HepG2 (cell line): Measurements from ENCODE around the gene MRPL14. TPM values are rescaled to one million over a fixed set of nuclear protein-coding genes. Genes with fewer than 3 reads are reported as not detected.

Experiments used
- ARID5B ChIP-seq: IDR thresholded peaks from 2 replicates; pipeline ENCODE4 v1.4.0; 2020; ENCODE audit warnings: mild to moderate bottlenecking, missing genetic modification reagents
- CREB1 ChIP-seq, 2 experiments: fragments of 450-650 bp in 1 of 2; IDR thresholded peaks; 2 replicates each; pipeline ENCODE4 v1.6.1; 2016 to 2017; ENCODE audit warnings: control low read depth in 1 of 2, mild to moderate bottlenecking in 1 of 2, missing compliant biosample characterization in 1 of 2, missing genetic modification characterization in 1 of 2
- E2F1 ChIP-seq: sonication (generic); formaldehyde crosslinking; IDR thresholded peaks from 2 replicates; pipeline ENCODE4 v1.5.0; 2020; ENCODE audit warnings: missing genetic modification reagents
- ELF1 ChIP-seq: sonication (generic); formaldehyde crosslinking; IDR thresholded peaks from 2 replicates; pipeline ENCODE4 v1.4.0; 2020; ENCODE audit warnings: missing genetic modification reagents
- FOXO1 ChIP-seq: sonication (generic); formaldehyde crosslinking; IDR thresholded peaks from 2 replicates; pipeline ENCODE4 v1.4.0; 2020; ENCODE audit warnings: missing genetic modification reagents
- HOXA7 ChIP-seq: sonication (generic); formaldehyde crosslinking; IDR thresholded peaks from 2 replicates; pipeline ENCODE4 v1.8.1; 2022; ENCODE audit warnings: mild to moderate bottlenecking, missing genetic modification reagents, moderate library complexity
- KLF12 ChIP-seq: sonication (generic); formaldehyde crosslinking; IDR thresholded peaks from 2 replicates; pipeline ENCODE4 v1.4.0; 2020; ENCODE audit warnings: missing genetic modification reagents, borderline replicate concordance
- KLF15 ChIP-seq: sonication (generic); formaldehyde crosslinking; IDR thresholded peaks from 2 replicates; pipeline ENCODE4 v1.8.1; 2023; ENCODE audit warnings: borderline replicate concordance, mild to moderate bottlenecking, inconsistent platforms, missing genetic modification reagents, mixed read lengths
- MAFG ChIP-seq: sonication (generic); formaldehyde crosslinking; IDR thresholded peaks from 2 replicates; pipeline ENCODE4 v1.5.1; 2020; ENCODE audit warnings: mild to moderate bottlenecking, missing genetic modification reagents
- NCOA5 ChIP-seq: sonication (generic); formaldehyde crosslinking; IDR thresholded peaks from 2 replicates; pipeline ENCODE4 v1.4.0; 2020; ENCODE audit warnings: missing genetic modification reagents
- SRY ChIP-seq: sonication (generic); formaldehyde crosslinking; IDR thresholded peaks from 2 replicates; pipeline ENCODE4 v1.8.0; 2022; ENCODE audit warnings: mild to moderate bottlenecking, missing genetic modification reagents
- ZMAT3 ChIP-seq: sonication (generic); formaldehyde crosslinking; conservative IDR thresholded peaks from 2 replicates; pipeline ENCODE4 v1.7.0; 2021; ENCODE audit warnings: missing genetic modification reagents
- ZNF274 ChIP-seq: sonication (generic); formaldehyde crosslinking; IDR thresholded peaks from 2 replicates; pipeline ENCODE4 v1.5.1; 2020; ENCODE audit warnings: mild to moderate bottlenecking, missing genetic modification reagents
- ZNF407 ChIP-seq: sonication (generic); formaldehyde crosslinking; IDR thresholded peaks from one replicate; pipeline ENCODE4 v1.5.1; 2020; ENCODE audit warnings: mild to moderate bottlenecking, missing genetic modification reagents; ENCODE audit errors: not compliant biosample characterization
- ZNF451 ChIP-seq: sonication (generic); formaldehyde crosslinking; IDR thresholded peaks from 2 replicates; pipeline ENCODE4 v1.5.0; 2020; ENCODE audit warnings: mild to moderate bottlenecking, missing genetic modification reagents
- ZNF510 ChIP-seq: sonication (generic); formaldehyde crosslinking; IDR thresholded peaks from 2 replicates; pipeline ENCODE4 v1.4.0; 2020; ENCODE audit warnings: low read depth, mild to moderate bottlenecking, missing genetic modification reagents
- polyA plus RNA-seq, 8 experiments: library from polyadenylated mRNA; depleted of rRNA in 3 of 8; stranded (reverse) in 7 of 8; unstranded in 1 of 8; fragments of >200 nt; fragmentation: Illumina TruSeq in 4 of 8; extraction: Trizol in 4 of 8; gene quantifications; 2 replicates each; pipeline versions ENCODE4 v1.2.1 to v1.2.3, GENCODE V29; 2011 to 2016; ENCODE audit warnings: low read depth in 4 of 8, missing spikeins in 1 of 8, mixed read lengths in 1 of 8; ENCODE audit not compliant: insufficient read depth in 1 of 8
- total RNA-seq, 5 experiments: library from RNA; depleted of rRNA; stranded (reverse); fragments of >200 nt; fragmentation: Illumina TruSeq; extraction: Trizol; gene quantifications; 2 replicates each; pipeline ENCODE4 v1.2.3, GENCODE V29; 2016; ENCODE audit warnings: low read depth in 1 of 5

MRPL14 gene
- total and polyA plus RNA-seq, 2 of the 13 experiments (the other 11 are each of a cell fraction or from before 2014, with no cell fraction given) = 157 to 178 TPM

- peak; percentile 38 for TF ChIP-seq ZNF407
- TF ChIP-seq NCOA5 (CRISPR knock-in tag) = no peak
- TF ChIP-seq HOXA7 (CRISPR knock-in tag) = no peak
- TF ChIP-seq KLF12 = no peak
- TF ChIP-seq KLF15 (CRISPR knock-in tag) = no peak
- no peak for TF ChIP-seq ELF1 (CRISPR knock-in tag)
- 0 out of 2 replicates have a peak, but pooled peaks have one; percentile 20 for TF ChIP-seq ZNF274
- TF ChIP-seq E2F1 (CRISPR knock-in tag) = no peak
- TF ChIP-seq MAFG (CRISPR knock-in tag) = no peak
- TF ChIP-seq FOXO1 (CRISPR knock-in tag) = peak; percentile 31; the same call in 1 of the 2 replicates
- TF ChIP-seq ARID5B (CRISPR knock-in tag) = peak; percentile 44
- no peak for TF ChIP-seq SRY (CRISPR knock-in tag)
- TF ChIP-seq CREB1 (IDR thresholded peaks at IDR 0.05) = no peak
- TF ChIP-seq CREB1 (CRISPR knock-in tag; IDR thresholded peaks at IDR 0.05) = 0 out of 2 replicates have a peak, but pooled peaks have one; percentile 21
- no peak for TF ChIP-seq ZNF510 (CRISPR knock-in tag)
- TF ChIP-seq ZNF451 = no peak
- TF ChIP-seq ZMAT3 (CRISPR knock-in tag) = 0 out of 2 replicates have a peak, but pooled peaks have one; percentile 39
These were observed 42.8 kb downstream of the MRPL14 start (continued) for GRCh38 chr6:44084231-44085014.
